CD14-positive monocyte (primary cell): ENCODE data around the gene C1orf105. TPM values are rescaled to one million over a fixed set of nuclear protein-coding genes. Genes with fewer than 3 reads are reported as not detected.
A peak's percentile ranks its signal among the peaks of the same experiment; 100 is the strongest.

Experiments
- DNase-seq, 3 donors: peaks; one replicate each; pipeline ENCODE4 v3.0.0-alpha.2; 2011 to 2022
- H2AFZ ChIP-seq: 2 replicates; pipeline ENCODE4 v1.6.0; 2012; ENCODE audit warnings: mild to moderate bottlenecking, low read depth, low read length, inconsistent platforms; ENCODE audit not compliant: insufficient read depth, poor library complexity, severe bottlenecking
- H3K27ac ChIP-seq, 2 donors: 1 replicate in 1 of 2; 2 replicates in 1 of 2; pipeline ENCODE4 v1.5.1; 2012 to 2013; ENCODE audit warnings: low read length in 2 of 2, control low read depth in 1 of 2, inconsistent platforms in 1 of 2, low read depth in 1 of 2, mild to moderate bottlenecking in 1 of 2
- H3K27me3 ChIP-seq, 2 donors: one replicate each; pipeline versions ENCODE4 v1.6.0 to v1.6.1; 2011 to 2013; ENCODE audit warnings: low read length in 2 of 2; ENCODE audit not compliant: control insufficient read depth in 2 of 2, insufficient read depth in 2 of 2
- H3K36me3 ChIP-seq, 2 donors: replicated peaks in 1 of 2; 1 replicate in 1 of 2; 2 replicates in 1 of 2; pipeline versions ENCODE4 v1.5.1 to v1.6.1; 2012 to 2013; ENCODE audit warnings: low read length in 2 of 2, control low read depth in 1 of 2, inconsistent platforms in 1 of 2, mild to moderate bottlenecking in 1 of 2; ENCODE audit not compliant: insufficient read depth in 2 of 2, control insufficient read depth in 1 of 2
- H3K4me1 ChIP-seq, 2 donors: 1 replicate in 1 of 2; 2 replicates in 1 of 2; pipeline versions ENCODE4 v1.5.1 to v1.6.1; 2012 to 2013; ENCODE audit warnings: low read length in 2 of 2, control low read depth in 1 of 2, inconsistent platforms in 1 of 2, mild to moderate bottlenecking in 1 of 2, moderate library complexity in 1 of 2; ENCODE audit not compliant: insufficient read depth in 2 of 2, control insufficient read depth in 1 of 2
- H3K4me2 ChIP-seq: replicated peaks from 2 replicates; pipeline ENCODE3; 2012; ENCODE audit warnings: low read length, moderate library complexity, mild to moderate bottlenecking; ENCODE audit not compliant: poor library complexity, severe bottlenecking; ENCODE audit errors: extremely low read depth
- H3K4me3 ChIP-seq, 3 experiments: fragments of 200-600 bp in 1 of 3; sonication (generic) in 1 of 3; replicated peaks in 1 of 3; 1 replicate in 2 of 3; 2 replicates in 1 of 3; pipeline ENCODE4 v1.5.1; 2011 to 2013; ENCODE audit warnings: low read length in 3 of 3, mild to moderate bottlenecking in 3 of 3, control low read depth in 2 of 3, low read depth in 2 of 3, inconsistent platforms in 1 of 3, moderate library complexity in 1 of 3
- H3K79me2 ChIP-seq: 2 replicates; pipeline ENCODE4 v1.6.0; 2012; ENCODE audit warnings: mild to moderate bottlenecking, control low read depth, inconsistent platforms, low read length, moderate library complexity; ENCODE audit not compliant: insufficient read depth
- H3K9ac ChIP-seq: 2 replicates; pipeline ENCODE4 v1.6.0; 2017; ENCODE audit warnings: low read length, mild to moderate bottlenecking; ENCODE audit not compliant: insufficient read depth, poor library complexity, severe bottlenecking
- H3K9me3 ChIP-seq, 2 donors: replicated peaks in 1 of 2; 1 replicate in 1 of 2; 2 replicates in 1 of 2; pipeline versions ENCODE4 v1.5.1 to v1.6.1; 2012 to 2013; ENCODE audit warnings: low read length in 2 of 2, control low read depth in 1 of 2; ENCODE audit not compliant: control insufficient read depth in 1 of 2, insufficient read depth in 1 of 2
- H4K20me1 ChIP-seq: 2 replicates; pipeline ENCODE4 v1.6.0; 2012; ENCODE audit warnings: mild to moderate bottlenecking, low read length, control low read depth, moderate library complexity; ENCODE audit not compliant: insufficient read depth
- H3K27ac Mint-ChIP-seq, 7 donors: one replicate each; pipeline ENCODE4 v1.8.0; 2020; ENCODE audit warnings: mild to moderate bottlenecking in 7 of 7, mixed read lengths in 7 of 7, moderate library complexity in 6 of 7, inconsistent platforms in 2 of 7
- H3K27me3 Mint-ChIP-seq, 3 donors: one replicate each; pipeline ENCODE4 v1.8.0; 2021 to 2022; ENCODE audit warnings: low read depth in 3 of 3, mild to moderate bottlenecking in 3 of 3, mixed read lengths in 3 of 3, moderate library complexity in 3 of 3, inconsistent platforms in 1 of 3
- H3K36me3 Mint-ChIP-seq, 2 donors: one replicate each; pipeline ENCODE4 v1.8.0; 2020; ENCODE audit warnings: mixed read lengths in 2 of 2, inconsistent platforms in 1 of 2, mild to moderate bottlenecking in 1 of 2
- H3K4me1 Mint-ChIP-seq: one replicate; pipeline ENCODE4 v1.8.0; 2020; ENCODE audit warnings: mild to moderate bottlenecking, mixed read lengths
- H3K4me3 Mint-ChIP-seq, 2 donors: one replicate each; pipeline ENCODE4 v1.8.0; 2020; ENCODE audit warnings: mild to moderate bottlenecking in 2 of 2, mixed read lengths in 2 of 2, moderate library complexity in 1 of 2
- H3K9me3 Mint-ChIP-seq, 7 donors: one replicate each; pipeline ENCODE4 v1.8.0; 2020 to 2022; ENCODE audit warnings: mixed read lengths in 7 of 7, mild to moderate bottlenecking in 6 of 7, moderate library complexity in 6 of 7, inconsistent platforms in 2 of 7
- WGBS: methylation state at CpG from one replicate; pipeline ENCODE4 v1.1.5; 2013; ENCODE audit warnings: missing lambda C conversion rate; ENCODE audit not compliant: insufficient coverage; 5-methylcytosine and 5-hydroxymethylcytosine counted together
- intact Hi-C, 2 donors: fragments of 100-400 bp; cut with micrococcal nuclease; formaldehyde crosslinking; loops; one replicate each; pipeline versions ENCODE4 v1.15.0 to v1.15.1; 2023
- polyA plus RNA-seq, 3 donors: library from polyadenylated mRNA; depleted of rRNA in 1 of 3; unstranded in 2 of 3; stranded (reverse) in 1 of 3; fragments of 300-500 nt in 2 of 3; fragments of >200 nt in 1 of 3; fragmentation: Illumina TruSeq in 2 of 3; gene quantifications; 1 replicate in 2 of 3; 2 replicates in 1 of 3; pipeline ENCODE4 v1.2.3, GENCODE V29; 2012 to 2021
- TF ChIP-seq, protein P1 (sequence below): fragments of 200-600 bp; IDR thresholded peaks from one replicate; pipeline ENCODE4 v1.8.0; 2022; ENCODE audit warnings: antibody characterized with exemption, mild to moderate bottlenecking

C1orf105 gene
- polyA plus RNA-seq, 3 donors: not detected

DNA sequence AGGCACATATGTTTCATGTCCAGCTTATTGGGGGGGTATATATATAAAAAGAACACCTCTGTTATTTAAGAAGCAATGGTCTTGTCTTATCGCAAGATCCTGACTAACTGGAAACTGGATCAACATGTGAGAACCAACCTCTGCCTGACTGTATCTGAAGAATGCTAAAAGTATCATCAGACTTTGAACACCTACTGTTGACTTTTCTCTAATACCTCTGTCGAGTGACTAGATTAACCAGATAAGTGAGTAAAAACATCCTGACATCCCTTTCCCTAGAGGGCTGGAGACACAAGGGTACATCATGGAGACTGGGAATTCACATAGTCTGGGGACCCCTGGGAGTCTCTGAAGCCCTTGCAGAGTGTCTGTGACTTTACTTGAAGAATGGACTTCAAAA is 49.7 kb downstream of the C1orf105 start:
- Histone ChIP-seq H3K4me1 (peaks cover 35 to 45% of the 10 kb centered on the region in 2 donors), H3K9ac (no peak overlapping the region), H3K79me2 (no peaks in the 10 kb centered on the region), H3K4me2 (no peak overlapping the region), H4K20me1 (no peaks in the 10 kb centered on the region), H3K4me3 (no peak overlapping the region), H3K36me3 (no peaks in the 10 kb centered on the region), H3K27ac (no peak overlapping the region), H3K27me3 (no peaks in the 10 kb centered on the region), H2AFZ (no peak overlapping the region), H3K9me3 (no peaks in the 10 kb centered on the region)
- Mint-ChIP-seq H3K36me3 (no peaks in the 10 kb centered on the region), H3K27me3 (no peaks in the 10 kb centered on the region), H3K4me3 (no peak overlapping the region), H3K9me3 (peaks cover 0 to 9% (median 0%) of the 10 kb centered on the region in 7 donors), H3K27ac (peak overlapping the region in 5 of 7 donors; percentile 12 to 76 (median 32)), H3K4me1 (peaks cover 47% of the 10 kb centered on the region)
- DNase-seq: no peak
- TF ChIP-seq, protein P1, sequence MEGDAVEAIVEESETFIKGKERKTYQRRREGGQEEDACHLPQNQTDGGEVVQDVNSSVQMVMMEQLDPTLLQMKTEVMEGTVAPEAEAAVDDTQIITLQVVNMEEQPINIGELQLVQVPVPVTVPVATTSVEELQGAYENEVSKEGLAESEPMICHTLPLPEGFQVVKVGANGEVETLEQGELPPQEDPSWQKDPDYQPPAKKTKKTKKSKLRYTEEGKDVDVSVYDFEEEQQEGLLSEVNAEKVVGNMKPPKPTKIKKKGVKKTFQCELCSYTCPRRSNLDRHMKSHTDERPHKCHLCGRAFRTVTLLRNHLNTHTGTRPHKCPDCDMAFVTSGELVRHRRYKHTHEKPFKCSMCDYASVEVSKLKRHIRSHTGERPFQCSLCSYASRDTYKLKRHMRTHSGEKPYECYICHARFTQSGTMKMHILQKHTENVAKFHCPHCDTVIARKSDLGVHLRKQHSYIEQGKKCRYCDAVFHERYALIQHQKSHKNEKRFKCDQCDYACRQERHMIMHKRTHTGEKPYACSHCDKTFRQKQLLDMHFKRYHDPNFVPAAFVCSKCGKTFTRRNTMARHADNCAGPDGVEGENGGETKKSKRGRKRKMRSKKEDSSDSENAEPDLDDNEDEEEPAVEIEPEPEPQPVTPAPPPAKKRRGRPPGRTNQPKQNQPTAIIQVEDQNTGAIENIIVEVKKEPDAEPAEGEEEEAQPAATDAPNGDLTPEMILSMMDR: no peak
- WGBS: 100% methylated on average over 1 of the region's 2 CpGs
- intact Hi-C loops: no loop called here

GRCh38 chr1:172471666-172472065 is 51.2 kb downstream of the C1orf105 start:
- no peak overlapping the region for H3K4me3 Mint-ChIP-seq
- Histone ChIP-seq H3K4me3 (no peak overlapping the region), H3K9me3 (no peaks in the 10 kb centered on the region), H3K4me2 (no peak overlapping the region), H2AFZ (no peak overlapping the region), H3K36me3 (no peaks in the 10 kb centered on the region), H3K79me2 (no peaks in the 10 kb centered on the region), H3K9ac (no peak overlapping the region), H3K4me1 (peaks cover 35 to 45% of the 10 kb centered on the region in 2 donors), H4K20me1 (no peaks in the 10 kb centered on the region), H3K27me3 (no peaks in the 10 kb centered on the region), H3K27ac (peak overlapping the region in 1 of 2 donors; percentile 72)
- peaks cover 53% of the 10 kb centered on the region for H3K4me1 Mint-ChIP-seq
- no peak overlapping the region for H3K27ac Mint-ChIP-seq
- WGBS: no CpG with 5 or more reads among the region's 1 CpG
- H3K9me3 Mint-ChIP-seq: peaks cover 0 to 9% (median 0%) of the 10 kb centered on the region in 7 donors
- intact Hi-C loops: no loop called here
- no peaks in the 10 kb centered on the region for H3K27me3 Mint-ChIP-seq
- no peak for DNase-seq
- TF ChIP-seq, protein P1: no peak
- H3K36me3 Mint-ChIP-seq: no peaks in the 10 kb centered on the region
